CD8-positive, alpha-beta memory T cell (primary cell): ENCODE data around the gene SNU13. TPM values are rescaled to one million over a fixed set of nuclear protein-coding genes. Genes with fewer than 3 reads are reported as not detected.
"Not testable (repeated sequence)": the region's sequence is repeated elsewhere in the genome, so short reads cannot be mapped to it uniquely, and the experiment has no call there.

Experiments
- CTCF ChIA-PET: fragments of 350-600 bp; sonication (Branson Sonifier 250); formaldehyde crosslinking; loops from one replicate; lab custom pipeline; 2021; ENCODE audit warnings: antibody characterized with exemption; lab: Charles Lee
- POLR2A ChIA-PET: fragments of 350-600 bp; sonication (Branson Sonifier 250); formaldehyde crosslinking; loops from one replicate; lab custom pipeline; 2021; ENCODE audit warnings: antibody characterized with exemption; lab: Charles Lee
- DNase-seq, 5 donors: peaks; one replicate each; pipeline versions ENCODE4 v3.0.0 to v3.0.0-alpha.2; 2020 to 2022; ENCODE audit warnings: mixed read lengths in 1 of 5
- H3K27ac ChIP-seq: one replicate; pipeline ENCODE4 v1.7.0; 2013; ENCODE audit warnings: low read depth, mild to moderate bottlenecking, low read length, moderate library complexity
- H3K27me3 ChIP-seq: 2 replicates; pipeline ENCODE4 v1.7.0; 2013; ENCODE audit warnings: low read length, mild to moderate bottlenecking; ENCODE audit not compliant: insufficient read depth, poor library complexity, severe bottlenecking
- H3K36me3 ChIP-seq: 2 replicates; pipeline ENCODE4 v1.7.0; 2013; ENCODE audit warnings: mild to moderate bottlenecking, low read length, moderate library complexity; ENCODE audit not compliant: insufficient read depth
- H3K4me1 ChIP-seq: 2 replicates; pipeline ENCODE4 v1.7.0; 2013; ENCODE audit warnings: mild to moderate bottlenecking, low read length, moderate library complexity; ENCODE audit not compliant: insufficient read depth
- H3K4me3 ChIP-seq: 2 replicates; pipeline ENCODE4 v1.7.0; 2013; ENCODE audit warnings: mild to moderate bottlenecking, low read length
- H3K9me3 ChIP-seq: 2 replicates; pipeline ENCODE4 v1.7.0; 2013; ENCODE audit warnings: mild to moderate bottlenecking, low read length
- H3K27ac Mint-ChIP-seq, 8 donors: one replicate each; pipeline ENCODE4 v1.8.0; 2020 to 2021; ENCODE audit warnings: mixed read lengths in 8 of 8, mild to moderate bottlenecking in 6 of 8, inconsistent platforms in 3 of 8, moderate library complexity in 3 of 8
- H3K27me3 Mint-ChIP-seq, 2 donors: one replicate each; pipeline ENCODE4 v1.8.0; 2020 to 2021; ENCODE audit warnings: mixed read lengths in 2 of 2, mild to moderate bottlenecking in 1 of 2, moderate library complexity in 1 of 2
- H3K36me3 Mint-ChIP-seq, 3 donors: one replicate each; pipeline ENCODE4 v1.8.0; 2020 to 2021; ENCODE audit warnings: mixed read lengths in 3 of 3, inconsistent platforms in 1 of 3, mild to moderate bottlenecking in 1 of 3
- H3K4me1 Mint-ChIP-seq, 3 donors: one replicate each; pipeline ENCODE4 v1.8.0; 2020 to 2021; ENCODE audit warnings: mixed read lengths in 3 of 3, inconsistent platforms in 1 of 3, mild to moderate bottlenecking in 1 of 3
- H3K4me3 Mint-ChIP-seq, 7 donors: one replicate each; pipeline ENCODE4 v1.8.0; 2020 to 2021; ENCODE audit warnings: mixed read lengths in 7 of 7, mild to moderate bottlenecking in 6 of 7, moderate library complexity in 4 of 7, inconsistent platforms in 2 of 7
- H3K9me3 Mint-ChIP-seq, 5 donors: one replicate each; pipeline ENCODE4 v1.8.0; 2020 to 2022; ENCODE audit warnings: mixed read lengths in 5 of 5, mild to moderate bottlenecking in 3 of 5, moderate library complexity in 2 of 5, inconsistent platforms in 1 of 5
- polyA plus RNA-seq: library from polyadenylated mRNA; unstranded; fragments of 300-500 nt; fragmentation: Illumina TruSeq; gene quantifications from one replicate; pipeline ENCODE4 v1.2.3, GENCODE V29; 2021
- total RNA-seq, 2 experiments: library from RNA; stranded (reverse); gene quantifications; one replicate each; pipeline ENCODE4 v1.2.3, GENCODE V29; 2021

SNU13 gene
- total and polyA plus RNA-seq, 3 experiments from 2014 or later: 270 to 324 (median 315) TPM

GRCh38 chr22:41664490-41664889 is 24.2 kb downstream of the SNU13 start:
- no peak overlapping the region for H3K4me3 ChIP-seq
- H3K4me1 Mint-ChIP-seq: peaks cover 12 to 15% (median 13%) of the 10 kb centered on the region in 3 donors
- peak overlapping the region in 3 of 8 donors; percentile 43 to 73 (median 52) for H3K27ac Mint-ChIP-seq
- H3K9me3 Mint-ChIP-seq: peaks cover 0 to 1% (median 0%) of the 10 kb centered on the region in 5 donors
- no peak for DNase-seq
- CTCF ChIA-PET: interaction anchor here (1.1 kb wide), 1 partner anchor 61 kb away, joined by 3 read pairs; no protein-coding TSS in a partner anchor
- POLR2A ChIA-PET: no interaction called here
- H3K9me3 ChIP-seq: no peaks in the 10 kb centered on the region
- H3K4me3 Mint-ChIP-seq: peak overlapping the region in 2 of 7 donors; percentile 6 to 52
- no peaks in the 10 kb centered on the region for H3K27me3 Mint-ChIP-seq
- H3K36me3 Mint-ChIP-seq: peaks cover 15 to 62% (median 17%) of the 10 kb centered on the region in 3 donors
- peaks cover 51% of the 10 kb centered on the region for H3K36me3 ChIP-seq
- peaks cover 10% of the 10 kb centered on the region for H3K4me1 ChIP-seq
- no peaks in the 10 kb centered on the region for H3K27me3 ChIP-seq
- H3K27ac ChIP-seq: no peak overlapping the region

GRCh38 chr22:41663594-41663993 is 25.1 kb downstream of the SNU13 start:
- Histone ChIP-seq H3K4me1 (peaks cover 10% of the 10 kb centered on the region), H3K36me3 (peaks cover 51% of the 10 kb centered on the region)
- H3K9me3 Mint-ChIP-seq, H3K9me3 ChIP-seq, H3K27ac ChIP-seq, CTCF ChIA-PET, DNase-seq, H3K4me3 Mint-ChIP-seq, POLR2A ChIA-PET, H3K27me3 ChIP-seq, H3K4me3 ChIP-seq, H3K27me3 Mint-ChIP-seq: not testable (repeated sequence)
- H3K36me3 Mint-ChIP-seq: peaks cover 15 to 69% (median 17%) of the 10 kb centered on the region in 3 donors
- H3K27ac Mint-ChIP-seq: peak overlapping the region in 5 of 8 donors; percentile 8 to 86 (median 66)
- H3K4me1 Mint-ChIP-seq: peaks cover 12 to 13% (median 12%) of the 10 kb centered on the region in 3 donors

GRCh38 chr22:41661713-41662112 is 27.0 kb downstream of the SNU13 start:
- no peaks in the 10 kb centered on the region for H3K27me3 Mint-ChIP-seq
- Histone ChIP-seq H3K4me3 (no peak overlapping the region), H3K9me3 (no peaks in the 10 kb centered on the region), H3K27ac (no peak overlapping the region), H3K4me1 (peaks cover 3% of the 10 kb centered on the region), H3K27me3 (no peaks in the 10 kb centered on the region), H3K36me3 (peaks cover 64% of the 10 kb centered on the region)
- no peak for DNase-seq
- H3K9me3 Mint-ChIP-seq: peaks cover 0 to 1% (median 0%) of the 10 kb centered on the region in 5 donors
- POLR2A ChIA-PET: interaction anchor here (0.6 kb wide), 1 partner anchor 296 kb away, joined by 7 read pairs; no protein-coding TSS in a partner anchor
- peak overlapping the region in 2 of 8 donors; percentile 27 to 71 for H3K27ac Mint-ChIP-seq
- H3K4me1 Mint-ChIP-seq: peaks cover 3 to 5% (median 4%) of the 10 kb centered on the region in 3 donors
- CTCF ChIA-PET: no interaction called here
- no peak overlapping the region for H3K4me3 Mint-ChIP-seq
- peaks cover 17 to 86% (median 17%) of the 10 kb centered on the region in 3 donors for H3K36me3 Mint-ChIP-seq

GRCh38 chr22:41661088-41661487 is 27.6 kb downstream of the SNU13 start:
- peaks cover 17 to 89% (median 17%) of the 10 kb centered on the region in 3 donors for H3K36me3 Mint-ChIP-seq
- peaks cover 0 to 1% (median 0%) of the 10 kb centered on the region in 5 donors for H3K9me3 Mint-ChIP-seq
- peak overlapping the region in 3 of 8 donors; percentile 27 to 82 (median 41) for H3K27ac Mint-ChIP-seq
- DNase-seq: no peak
- ChIA-PET POLR2A (interaction anchor here (0.6 kb wide), 1 partner anchor 296 kb away, joined by 7 read pairs; no protein-coding TSS in a partner anchor), CTCF (interaction anchor here (1.5 kb wide), 1 partner anchor 280 kb away, joined by 4 read pairs; no protein-coding TSS in a partner anchor)
- H3K4me1 Mint-ChIP-seq: peaks cover 0 to 3% (median 0%) of the 10 kb centered on the region in 3 donors
- H3K27me3 Mint-ChIP-seq: no peaks in the 10 kb centered on the region
- Histone ChIP-seq H3K27ac (no peak overlapping the region), H3K4me3 (no peak overlapping the region), H3K9me3 (no peaks in the 10 kb centered on the region), H3K27me3 (no peaks in the 10 kb centered on the region), H3K4me1 (no peaks in the 10 kb centered on the region), H3K36me3 (peaks cover 67% of the 10 kb centered on the region)
- no peak overlapping the region for H3K4me3 Mint-ChIP-seq

GRCh38 chr22:41660416-41660815 is 28.3 kb downstream of the SNU13 start:
- Histone ChIP-seq H3K36me3 (peaks cover 67% of the 10 kb centered on the region), H3K4me3 (no peak overlapping the region), H3K4me1 (no peaks in the 10 kb centered on the region), H3K9me3 (no peaks in the 10 kb centered on the region), H3K27ac (no peak overlapping the region), H3K27me3 (no peaks in the 10 kb centered on the region)
- no peak for DNase-seq
- Mint-ChIP-seq H3K4me1 (peaks cover 0 to 2% (median 0%) of the 10 kb centered on the region in 3 donors), H3K27ac (peak overlapping the region in 6 of 8 donors; percentile 6 to 93 (median 54)), H3K9me3 (peaks cover 0 to 1% (median 0%) of the 10 kb centered on the region in 5 donors), H3K36me3 (peaks cover 17 to 94% (median 19%) of the 10 kb centered on the region in 3 donors), H3K27me3 (no peaks in the 10 kb centered on the region), H3K4me3 (no peak overlapping the region)
- CTCF ChIA-PET: interaction anchor here (1.5 kb wide), 1 partner anchor 281 kb away, joined by 4 read pairs; no protein-coding TSS in a partner anchor
- POLR2A ChIA-PET: interaction anchor here (0.6 kb wide), 1 partner anchor 711 kb away, joined by 4 read pairs; no protein-coding TSS in a partner anchor

GRCh38 chr22:41659941-41660340 is 28.7 kb downstream of the SNU13 start:
- Histone ChIP-seq H3K4me3 (no peak overlapping the region), H3K27me3 (no peaks in the 10 kb centered on the region), H3K27ac (no peak overlapping the region), H3K36me3 (peaks cover 72% of the 10 kb centered on the region), H3K4me1 (no peaks in the 10 kb centered on the region), H3K9me3 (no peaks in the 10 kb centered on the region)
- H3K4me1 Mint-ChIP-seq: no peaks in the 10 kb centered on the region
- H3K9me3 Mint-ChIP-seq: peaks cover 0 to 1% (median 0%) of the 10 kb centered on the region in 5 donors
- DNase-seq: no peak
- H3K36me3 Mint-ChIP-seq: peaks cover 17 to 94% (median 19%) of the 10 kb centered on the region in 3 donors
- CTCF ChIA-PET: interaction anchor here (1.5 kb wide), 1 partner anchor 281 kb away, joined by 4 read pairs; no protein-coding TSS in a partner anchor
- POLR2A ChIA-PET: interaction anchor here (0.6 kb wide), 1 partner anchor 712 kb away, joined by 4 read pairs; no protein-coding TSS in a partner anchor
- H3K4me3 Mint-ChIP-seq: no peak overlapping the region
- H3K27ac Mint-ChIP-seq: peak overlapping the region in 5 of 8 donors; percentile 27 to 93 (median 72)
- no peaks in the 10 kb centered on the region for H3K27me3 Mint-ChIP-seq

- ChIA-PET POLR2A (no interaction called here), CTCF (interaction anchor here (3.1 kb wide), 1 partner anchor 8 kb away, joined by 12 read pairs; no protein-coding TSS in a partner anchor)
- Histone ChIP-seq H3K4me3 (no peak overlapping the region), H3K4me1 (no peaks in the 10 kb centered on the region), H3K27me3 (no peaks in the 10 kb centered on the region), H3K36me3 (peaks cover 75% of the 10 kb centered on the region), H3K9me3 (no peaks in the 10 kb centered on the region), H3K27ac (no peak overlapping the region)
- no peaks in the 10 kb centered on the region for H3K4me1 Mint-ChIP-seq
- H3K27me3 Mint-ChIP-seq: no peaks in the 10 kb centered on the region
- peaks cover 17 to 95% (median 19%) of the 10 kb centered on the region in 3 donors for H3K36me3 Mint-ChIP-seq
- H3K4me3 Mint-ChIP-seq: no peak overlapping the region
- no peak for DNase-seq
- H3K27ac Mint-ChIP-seq: no peak overlapping the region
- peaks cover 0 to 1% (median 0%) of the 10 kb centered on the region in 5 donors for H3K9me3 Mint-ChIP-seq
These were observed 29.8 kb downstream of the SNU13 start for GRCh38 chr22:41658869-41659268.

GRCh38 chr22:41657709-41658108 is 31.0 kb downstream of the SNU13 start:
- H3K4me1 Mint-ChIP-seq: no peaks in the 10 kb centered on the region
- peak overlapping the region in 1 of 8 donors; percentile 86 for H3K27ac Mint-ChIP-seq
- no peak overlapping the region for H3K4me3 ChIP-seq
- H3K36me3 ChIP-seq: peaks cover 73% of the 10 kb centered on the region
- no peaks in the 10 kb centered on the region for H3K27me3 Mint-ChIP-seq
- no peaks in the 10 kb centered on the region for H3K9me3 ChIP-seq
- no peaks in the 10 kb centered on the region for H3K27me3 ChIP-seq
- DNase-seq: no peak
- ChIA-PET POLR2A (interaction anchor here (0.9 kb wide), 1 partner anchor 10 kb away, joined by 4 read pairs; no protein-coding TSS in a partner anchor), CTCF (interaction anchor here (0.6 to 3.1 kb wide), 2 partner anchors 9 to 191 kb away, joined by 3 to 12 read pairs; no protein-coding TSS in a partner anchor)
- H3K4me3 Mint-ChIP-seq: no peak overlapping the region
- H3K9me3 Mint-ChIP-seq: peaks cover 0 to 1% (median 0%) of the 10 kb centered on the region in 5 donors
- H3K4me1 ChIP-seq: no peaks in the 10 kb centered on the region
- H3K36me3 Mint-ChIP-seq: peaks cover 17 to 94% (median 19%) of the 10 kb centered on the region in 3 donors
- no peak overlapping the region for H3K27ac ChIP-seq
